OCI-LY7 (cell line): ENCODE results near the gene RASSF4. TPM values are rescaled to one million over a fixed set of nuclear protein-coding genes. Genes with fewer than 3 reads are reported as not detected.

Experiments
- BruUV-seq: library from RNA; stranded (reverse); fragments of 400-500 nt; replicated peaks from 2 replicates; lab custom pipeline; 2021; lab: Mats Ljungman, UMichigan
- CTCF ChIA-PET: fragments of 300-600 bp; sonication (Branson Sonifier 250); formaldehyde crosslinking; loops from one replicate; lab custom pipeline; 2022; ENCODE audit warnings: antibody characterized with exemption; ENCODE audit not compliant: unreplicated experiment; lab: Charles Lee
- POLR2A ChIA-PET: fragments of 300-600 bp; sonication (Branson Sonifier 250); formaldehyde crosslinking; loops from one replicate; lab custom pipeline; 2022; ENCODE audit warnings: antibody characterized with exemption; lab: Charles Lee
- DNase-seq: peaks from one replicate; pipeline ENCODE4 v3.0.0-alpha.2; 2015; ENCODE audit warnings: low spot score
- H2AFZ ChIP-seq: fragments of 200-600 bp; sonication (generic), shearing (Covaris generic); 2 replicates; pipeline ENCODE4 v1.6.1; 2014; ENCODE audit warnings: mild to moderate bottlenecking, antibody characterized with exemption, low read length, moderate library complexity
- H3K27ac ChIP-seq: fragments of 200-600 bp; sonication (generic); 2 replicates; pipeline ENCODE4 v1.5.1; 2014; ENCODE audit warnings: mixed run types, low read depth, mild to moderate bottlenecking, moderate library complexity, low read length, inconsistent platforms; ENCODE audit not compliant: poor library complexity, severe bottlenecking
- H3K36me3 ChIP-seq: fragments of 200-600 bp; sonication (generic); 2 replicates; pipeline ENCODE4 v1.6.1; 2014; ENCODE audit warnings: mild to moderate bottlenecking, antibody characterized with exemption, low read length, moderate library complexity, mixed read lengths; ENCODE audit not compliant: insufficient read depth
- H3K4me1 ChIP-seq: fragments of 200-600 bp; sonication (generic); 2 replicates; pipeline ENCODE4 v1.5.1; 2014; ENCODE audit warnings: mild to moderate bottlenecking, low read length; ENCODE audit not compliant: insufficient read depth, poor library complexity, severe bottlenecking
- H3K4me2 ChIP-seq: fragments of 200-600 bp; sonication (generic); 2 replicates; pipeline ENCODE4 v1.6.1; 2014; ENCODE audit warnings: mild to moderate bottlenecking, low read length
- H3K4me3 ChIP-seq: fragments of 200-600 bp; sonication (generic); 2 replicates; pipeline ENCODE4 v1.5.1; 2014; ENCODE audit warnings: mild to moderate bottlenecking, low read depth, low read length; ENCODE audit not compliant: poor library complexity, severe bottlenecking
- H3K79me2 ChIP-seq: fragments of 200-600 bp; sonication (generic); 2 replicates; pipeline ENCODE4 v1.6.1; 2016; ENCODE audit warnings: low read depth, mild to moderate bottlenecking, low read length, moderate library complexity, mixed read lengths; ENCODE audit not compliant: insufficient read depth
- H3K9me2 ChIP-seq: fragments of 200-600 bp; sonication (generic); 2 replicates; pipeline ENCODE4 v1.6.1; 2016; ENCODE audit warnings: mild to moderate bottlenecking, low read length, mixed read lengths; ENCODE audit not compliant: insufficient read depth
- H3K9me3 ChIP-seq: fragments of 200-600 bp; sonication (generic); 2 replicates; pipeline ENCODE4 v1.6.1; 2014; ENCODE audit warnings: mild to moderate bottlenecking, mixed run types, low read length, mixed read lengths
- H4K20me1 ChIP-seq: fragments of 200-600 bp; sonication (generic); 2 replicates; pipeline ENCODE4 v1.6.1; 2014; ENCODE audit warnings: mild to moderate bottlenecking, antibody characterized with exemption, low read length, moderate library complexity, mixed read lengths; ENCODE audit not compliant: insufficient read depth
- EZH2phosphoT487 ChIP-seq: fragments of 200-600 bp; sonication (generic); IDR thresholded peaks from 2 replicates; pipeline ENCODE4 v1.6.1; 2018; ENCODE audit warnings: low read depth, borderline replicate concordance, mild to moderate bottlenecking, mixed run types, antibody characterized with exemption, low read length, moderate library complexity, mixed read lengths
- intact Hi-C: fragments of 100-400 bp; cut with micrococcal nuclease; formaldehyde crosslinking; loops from one replicate; pipeline ENCODE4 v1.10.0; 2022; ENCODE audit not compliant: unreplicated experiment
- total RNA-seq, 2 experiments: library from RNA; depleted of rRNA in 1 of 2; stranded (reverse); fragments of >200 nt in 1 of 2; shearing (Covaris generic) in 1 of 2; gene quantifications; 2 replicates each; pipeline ENCODE4 v1.2.3, GENCODE V29; 2014 to 2022
- TF ChIP-seq, protein P1 (sequence below): fragments of 200-600 bp; sonication (generic); conservative IDR thresholded peaks from 2 replicates; pipeline ENCODE4 v1.5.1; 2014; ENCODE audit warnings: mild to moderate bottlenecking, antibody characterized with exemption, low read length, moderate library complexity, mixed read lengths

RASSF4 gene
- total RNA-seq, 2 experiments from 2014 or later, result 2.6 to 5.3 TPM

DNA sequence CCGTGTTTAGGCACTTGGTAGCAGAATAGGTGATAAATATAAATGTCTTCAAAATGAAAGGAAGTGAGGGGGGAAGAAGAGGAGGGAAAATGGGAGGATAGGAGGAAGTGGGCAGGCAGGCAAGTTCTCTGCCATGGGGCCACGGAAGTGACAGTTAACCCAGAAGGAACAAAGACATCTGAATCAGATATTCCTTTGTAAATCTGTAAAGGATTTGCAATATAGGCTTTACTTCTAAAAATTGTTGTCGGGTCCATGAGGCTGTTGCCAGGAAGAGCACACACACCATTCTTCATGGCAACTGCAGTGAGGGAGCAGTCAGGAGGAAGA is 23.7 kb upstream of the RASSF4 start:
- intact Hi-C loops, result no loop called here
- Histone ChIP-seq H3K79me2 (no peaks in the 10 kb centered on the region), H2AFZ (no peak overlapping the region)

GRCh38 chr10:44936314-44936975 is 23.2 kb upstream of the RASSF4 start:
- Histone ChIP-seq H3K4me2 (no peak overlapping the region), H3K79me2 (no peaks in the 10 kb centered on the region), H3K4me3 (no peak overlapping the region), H3K27ac (no peak overlapping the region), H2AFZ (no peak overlapping the region), H3K9me3 (no peaks in the 10 kb centered on the region), H4K20me1 (no peaks in the 10 kb centered on the region), H3K36me3 (no peaks in the 10 kb centered on the region), H3K9me2 (no peaks in the 10 kb centered on the region), H3K4me1 (no peaks in the 10 kb centered on the region)
- POLR2A ChIA-PET, result interaction anchor here (1.1 kb wide), 1 partner anchor 28 kb away, joined by 4 read pairs; no protein-coding TSS in a partner anchor
- DNase-seq, result no peak
- CTCF ChIA-PET, result no interaction called here
- no TSS peak for BruUV-seq
- TF ChIP-seq EZH2phosphoT487, result no peak
- TF ChIP-seq, protein P1, sequence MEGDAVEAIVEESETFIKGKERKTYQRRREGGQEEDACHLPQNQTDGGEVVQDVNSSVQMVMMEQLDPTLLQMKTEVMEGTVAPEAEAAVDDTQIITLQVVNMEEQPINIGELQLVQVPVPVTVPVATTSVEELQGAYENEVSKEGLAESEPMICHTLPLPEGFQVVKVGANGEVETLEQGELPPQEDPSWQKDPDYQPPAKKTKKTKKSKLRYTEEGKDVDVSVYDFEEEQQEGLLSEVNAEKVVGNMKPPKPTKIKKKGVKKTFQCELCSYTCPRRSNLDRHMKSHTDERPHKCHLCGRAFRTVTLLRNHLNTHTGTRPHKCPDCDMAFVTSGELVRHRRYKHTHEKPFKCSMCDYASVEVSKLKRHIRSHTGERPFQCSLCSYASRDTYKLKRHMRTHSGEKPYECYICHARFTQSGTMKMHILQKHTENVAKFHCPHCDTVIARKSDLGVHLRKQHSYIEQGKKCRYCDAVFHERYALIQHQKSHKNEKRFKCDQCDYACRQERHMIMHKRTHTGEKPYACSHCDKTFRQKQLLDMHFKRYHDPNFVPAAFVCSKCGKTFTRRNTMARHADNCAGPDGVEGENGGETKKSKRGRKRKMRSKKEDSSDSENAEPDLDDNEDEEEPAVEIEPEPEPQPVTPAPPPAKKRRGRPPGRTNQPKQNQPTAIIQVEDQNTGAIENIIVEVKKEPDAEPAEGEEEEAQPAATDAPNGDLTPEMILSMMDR, result no peak
- intact Hi-C loops, result no loop called here

More for the DNA sequence above, 23.7 kb upstream of the RASSF4 start:
- no TSS peak for BruUV-seq
- Histone ChIP-seq H3K36me3 (no peaks in the 10 kb centered on the region), H3K9me3 (no peaks in the 10 kb centered on the region), H3K4me2 (no peak overlapping the region), H3K4me1 (no peaks in the 10 kb centered on the region), H3K4me3 (no peak overlapping the region), H4K20me1 (no peaks in the 10 kb centered on the region), H3K9me2 (no peaks in the 10 kb centered on the region), H3K27ac (no peak overlapping the region)
- DNase-seq, result no peak
- CTCF ChIA-PET, result no interaction called here
- POLR2A ChIA-PET, result interaction anchor here (1.1 kb wide), 1 partner anchor 28 kb away, joined by 4 read pairs; no protein-coding TSS in a partner anchor
- no peak for TF ChIP-seq EZH2phosphoT487
- TF ChIP-seq, protein P1, result no peak

DNA sequence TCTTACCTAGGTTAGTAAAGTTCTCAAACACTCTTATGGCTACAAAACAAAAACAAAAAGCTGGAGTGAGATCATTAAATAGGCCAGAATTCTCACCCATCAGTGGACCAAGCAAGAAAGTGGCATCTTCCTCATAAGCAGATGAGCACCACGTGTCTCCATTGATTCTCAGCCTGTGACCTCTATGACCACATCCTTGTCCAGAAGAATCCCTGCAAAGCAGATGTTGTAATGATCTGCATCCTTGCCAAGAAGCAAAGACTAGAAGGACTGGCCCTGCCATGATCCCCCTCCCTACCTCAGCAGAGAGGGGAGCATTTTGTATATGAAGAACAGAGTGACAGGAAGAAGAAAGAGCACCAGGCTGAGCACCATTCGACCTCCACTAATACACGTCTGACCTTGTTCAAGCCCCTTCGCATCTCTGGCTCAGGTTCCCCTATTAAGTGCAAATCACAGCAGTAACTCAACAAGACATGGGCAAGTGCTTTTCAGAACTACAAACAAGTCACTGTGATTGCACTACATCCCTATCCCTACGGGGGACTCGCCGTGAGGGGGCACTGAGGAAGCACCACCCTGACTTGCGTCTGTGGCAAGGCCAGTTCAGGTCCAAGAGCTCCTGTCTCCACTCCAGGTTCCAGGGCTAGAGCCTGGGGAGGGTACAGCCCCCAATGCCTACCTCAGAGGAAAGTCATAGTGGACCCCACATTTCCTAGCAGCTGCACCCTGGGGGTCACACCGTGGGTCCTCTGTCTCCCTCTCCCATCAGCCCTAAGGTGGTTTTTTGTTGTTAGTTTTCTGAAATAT is 22.2 kb upstream of the RASSF4 start:
- ChIA-PET POLR2A (interaction anchor here (0.7 kb wide), 1 partner anchor 108 kb away, joined by 4 read pairs; no protein-coding TSS in a partner anchor), CTCF (no interaction called here)
- intact Hi-C loops, result no loop called here
- no TSS peak for BruUV-seq
- H2AFZ ChIP-seq, result no peak overlapping the region
- H3K9me2 ChIP-seq, result no peaks in the 10 kb centered on the region
- H3K4me1 ChIP-seq, result no peaks in the 10 kb centered on the region
- H3K9me3 ChIP-seq, result no peaks in the 10 kb centered on the region
- no peaks in the 10 kb centered on the region for H3K36me3 ChIP-seq
- no peak for TF ChIP-seq EZH2phosphoT487
- TF ChIP-seq, protein P1, result no peak
- no peak for DNase-seq
- H3K27ac ChIP-seq, result no peak overlapping the region
- no peaks in the 10 kb centered on the region for H3K79me2 ChIP-seq
- no peak overlapping the region for H3K4me3 ChIP-seq
- H4K20me1 ChIP-seq, result no peaks in the 10 kb centered on the region
- H3K4me2 ChIP-seq, result no peak overlapping the region
